IMR-90 (cell line): ENCODE measurements around the gene SNAP25. TPM values are rescaled to one million over a fixed set of nuclear protein-coding genes. Genes with fewer than 3 reads are reported as not detected.

Source experiments
- ATAC-seq: fragments of 200-7000 bp; cut with Tn5 transposase; 2 replicates; pipeline ENCODE4 v1.9.1; 2020; ENCODE audit warnings: low read depth, mild to moderate bottlenecking, moderate library complexity
- BruUV-seq: library from RNA; stranded (reverse); fragments of 400-500 nt; replicated peaks from 2 replicates; lab custom pipeline; 2021; lab: Mats Ljungman, UMichigan
- CTCF ChIA-PET: fragments of 300-600 bp; formaldehyde crosslinking; extraction: SDS; loops from one replicate; lab custom pipeline; 2021; ENCODE audit warnings: antibody characterized with exemption; lab: Yijun Ruan, JAX
- POLR2A ChIA-PET: fragments of 300-600 bp; sonication (Branson Sonifier 250); formaldehyde crosslinking; loops from one replicate; lab custom pipeline; 2022; ENCODE audit warnings: antibody characterized with exemption; ENCODE audit not compliant: unreplicated experiment; lab: Charles Lee
- DNase-seq: peaks from one replicate; pipeline ENCODE4 v3.0.0; 2013
- H2AFZ ChIP-seq: replicated peaks from 2 replicates; pipeline ENCODE3; 2013; ENCODE audit warnings: low read length, mild to moderate bottlenecking; ENCODE audit not compliant: poor library complexity
- H2AK5ac ChIP-seq: 2 replicates; pipeline ENCODE4 v1.6.1; 2013; ENCODE audit warnings: low read depth, low read length, inconsistent platforms
- H2AK9ac ChIP-seq: replicated peaks from 2 replicates; pipeline ENCODE3; 2013; ENCODE audit warnings: mild to moderate bottlenecking, low read depth, low read length, moderate library complexity; ENCODE audit not compliant: poor library complexity
- H2BK120ac ChIP-seq: 2 replicates; pipeline ENCODE4 v1.6.1; 2013; ENCODE audit warnings: low read depth, low read length, inconsistent platforms
- H2BK15ac ChIP-seq: 3 replicates; pipeline ENCODE4 v1.6.1; 2013; ENCODE audit warnings: low read depth, low read length, inconsistent platforms
- H2BK20ac ChIP-seq: 2 replicates; pipeline ENCODE4 v1.6.1; 2013; ENCODE audit warnings: low read depth, mild to moderate bottlenecking, inconsistent platforms, low read length, moderate library complexity
- H2BK5ac ChIP-seq: 2 replicates; pipeline ENCODE4 v1.6.1; 2013; ENCODE audit warnings: mild to moderate bottlenecking, low read depth, low read length, inconsistent platforms; ENCODE audit not compliant: poor library complexity, severe bottlenecking
- H3K14ac ChIP-seq: replicated peaks from 2 replicates; pipeline ENCODE4 v1.6.1; 2013; ENCODE audit warnings: low read depth, low read length, inconsistent platforms
- H3K18ac ChIP-seq: 2 replicates; pipeline ENCODE4 v1.6.1; 2013; ENCODE audit warnings: low read depth, low read length, control low read depth
- H3K23ac ChIP-seq: 2 replicates; pipeline ENCODE4 v1.6.1; 2013; ENCODE audit warnings: low read depth, low read length, inconsistent platforms
- H3K27ac ChIP-seq: 2 replicates; pipeline ENCODE4 v1.5.1; 2013; ENCODE audit warnings: mild to moderate bottlenecking, control low read depth, low read length; ENCODE audit not compliant: insufficient read depth
- H3K27me3 ChIP-seq: 2 replicates; pipeline ENCODE4 v1.6.1; 2013; ENCODE audit warnings: low read length; ENCODE audit not compliant: control insufficient read depth, insufficient read depth
- H3K36me3 ChIP-seq: 2 replicates; pipeline ENCODE4 v1.6.1; 2013; ENCODE audit warnings: low read length, mixed read lengths; ENCODE audit not compliant: control insufficient read depth, insufficient read depth
- H3K4ac ChIP-seq: 2 replicates; pipeline ENCODE4 v1.6.1; 2013; ENCODE audit warnings: low read depth, low read length, inconsistent platforms
- H3K4me1 ChIP-seq: 2 replicates; pipeline ENCODE4 v1.6.1; 2013; ENCODE audit warnings: low read length, mixed read lengths; ENCODE audit not compliant: control insufficient read depth, insufficient read depth
- H3K4me2 ChIP-seq: 2 replicates; pipeline ENCODE4 v1.6.1; 2013; ENCODE audit warnings: low read depth, mild to moderate bottlenecking, control low read depth, low read length, moderate library complexity
- H3K4me3 ChIP-seq: 2 replicates; pipeline ENCODE4 v1.5.1; 2013; ENCODE audit warnings: low read depth, mild to moderate bottlenecking, control low read depth, low read length, moderate library complexity; ENCODE audit not compliant: insufficient read depth
- H3K56ac ChIP-seq: 2 replicates; pipeline ENCODE4 v1.6.1; 2013; ENCODE audit warnings: low read length, inconsistent platforms; ENCODE audit not compliant: insufficient read depth; ENCODE audit errors: extremely low read depth
- H3K79me1 ChIP-seq, 2 experiments: 2 replicates each; pipeline ENCODE4 v1.6.1; 2013; ENCODE audit warnings: low read length in 2 of 2, inconsistent platforms in 1 of 2, low read depth in 1 of 2
- H3K9ac ChIP-seq: 2 replicates; pipeline ENCODE4 v1.6.1; 2013; ENCODE audit warnings: low read depth, low read length, control low read depth
- H3K9me1 ChIP-seq: 2 replicates; pipeline ENCODE4 v1.6.1; 2013; ENCODE audit warnings: low read length, inconsistent platforms; ENCODE audit not compliant: insufficient read depth
- H3K9me3 ChIP-seq: 2 replicates; pipeline ENCODE4 v1.6.1; 2013; ENCODE audit warnings: low read length; ENCODE audit not compliant: control insufficient read depth, insufficient read depth
- H4K20me1 ChIP-seq: 2 replicates; pipeline ENCODE4 v1.6.1; 2013; ENCODE audit warnings: low read length, inconsistent platforms; ENCODE audit not compliant: insufficient read depth
- H4K5ac ChIP-seq: 2 replicates; pipeline ENCODE4 v1.6.1; 2013; ENCODE audit warnings: mild to moderate bottlenecking, low read depth, low read length, control low read depth
- H4K8ac ChIP-seq, 2 experiments: 2 replicates each; pipeline ENCODE4 v1.6.1; 2013; ENCODE audit warnings: low read depth in 2 of 2, low read length in 2 of 2, control low read depth in 1 of 2, inconsistent platforms in 1 of 2
- H4K91ac ChIP-seq: 2 replicates; pipeline ENCODE4 v1.6.1; 2013; ENCODE audit warnings: low read depth, low read length, inconsistent platforms; ENCODE audit not compliant: insufficient read depth
- BHLHE40 ChIP-seq: fragments of 150-350 bp; IDR thresholded peaks from 2 replicates; pipeline ENCODE4 v1.6.1; 2016; ENCODE audit warnings: mild to moderate bottlenecking, low read depth, low read length
- CEBPB ChIP-seq: IDR thresholded peaks from 2 replicates; pipeline ENCODE4 v1.6.1; 2012; ENCODE audit warnings: low read depth, low read length, improper control_type of control experiment
- FOS ChIP-seq: fragments of 150-350 bp; IDR thresholded peaks from 2 replicates; pipeline ENCODE4 v1.6.1; 2016; ENCODE audit warnings: low read depth, low read length
- MAZ ChIP-seq: IDR thresholded peaks from 2 replicates; pipeline ENCODE4 v1.6.1; 2012; ENCODE audit warnings: low read depth, mild to moderate bottlenecking, low read length, improper control_type of control experiment, moderate library complexity, borderline replicate concordance
- POLR2A ChIP-seq: IDR thresholded peaks from 2 replicates; pipeline ENCODE4 v1.6.1; 2012; ENCODE audit warnings: mild to moderate bottlenecking, low read depth, low read length
- WGBS, 2 experiments: methylation state at CpG; one replicate each; pipeline versions ENCODE4 v1.1.5 to v1.1.7; 2013; ENCODE audit warnings: missing lambda C conversion rate in 2 of 2; ENCODE audit not compliant: insufficient read length in 1 of 2; ENCODE audit errors: extremely low coverage in 2 of 2; 5-methylcytosine and 5-hydroxymethylcytosine counted together
- dilution Hi-C: fragments of 300-500 bp; cut with HindIII; formaldehyde crosslinking; loops from one replicate; pipeline ENCODE4 v1.14.3; 2018; ENCODE audit warnings: low sequenced_read_pairs; ENCODE audit not compliant: unreplicated experiment
- in situ Hi-C: fragments of 300-500 bp; cut with MboI; formaldehyde crosslinking; loops from 3 replicates; pipeline ENCODE4 v1.14.3; 2019; ENCODE audit warnings: low sequenced_read_pairs, inconsistent platforms, mixed read lengths
- intact Hi-C: fragments of 100-400 bp; cut with micrococcal nuclease; formaldehyde crosslinking; loops from 2 replicates; pipeline ENCODE4 v1.10.0; 2022
- polyA plus RNA-seq, 3 experiments: library from polyadenylated mRNA; depleted of rRNA; stranded (reverse); fragments of >200 nt; gene quantifications; 2 replicates each; pipeline ENCODE4 v1.2.3, GENCODE V29; 2012; ENCODE audit warnings: low replicate concordance in 1 of 3
- total RNA-seq: library from RNA; depleted of rRNA; stranded (reverse); fragments of >200 nt; gene quantifications from 2 replicates; pipeline ENCODE4 v1.2.3, GENCODE V29; 2012
- TF ChIP-seq, protein P1 (sequence below): fragments of 150-350 bp; IDR thresholded peaks from 2 replicates; pipeline ENCODE4 v1.6.1; 2016; ENCODE audit warnings: low read depth, mild to moderate bottlenecking, low read length, moderate library complexity, borderline replicate concordance

SNAP25 gene
- total and polyA plus RNA-seq, 2 of the 4 experiments (the other 2 are of a cell fraction) = 1.1 to 2.8 TPM

DNA sequence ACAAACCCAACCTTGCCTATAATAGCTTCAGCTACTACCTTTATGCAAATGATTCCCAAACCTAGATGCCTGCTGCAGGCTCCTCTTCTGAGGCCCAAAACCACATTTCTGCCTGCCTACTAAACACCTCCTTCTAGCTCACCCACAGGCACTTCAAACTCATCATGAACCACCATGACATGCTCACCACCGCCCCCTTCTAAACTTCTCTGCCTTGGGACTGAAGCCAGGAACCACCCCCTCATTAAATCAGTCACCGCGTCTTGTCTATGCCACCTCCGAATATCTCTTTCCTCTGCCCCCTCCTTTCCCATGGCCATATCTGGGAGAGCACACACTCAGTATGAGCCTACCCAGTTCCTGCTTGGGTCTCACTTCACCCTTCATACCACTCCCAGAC is 101.2 kb downstream of the SNAP25 start:
- Histone ChIP-seq H4K20me1 (no peaks in the 10 kb centered on the region), H3K18ac (no peak overlapping the region), H3K4me2 (no peak overlapping the region), H3K4ac (no peak overlapping the region), H4K91ac (no peak overlapping the region), H2BK120ac (no peak overlapping the region), H2AFZ (no peak overlapping the region), H2AK5ac (no peak overlapping the region), H2AK9ac (no peak overlapping the region), H3K14ac (no peak overlapping the region), H3K4me3 (no peak overlapping the region), H3K56ac (no peak overlapping the region), H3K9ac (no peak overlapping the region), H3K27ac (no peak overlapping the region), H3K4me1 (peaks cover 6% of the 10 kb centered on the region), H4K8ac (no peak overlapping the region), H2BK5ac (no peak overlapping the region), H2BK15ac (no peak overlapping the region), H2BK20ac (no peak overlapping the region), H4K5ac (no peak overlapping the region), H3K23ac (0 out of 2 replicates have a peak overlapping the region, but pooled peaks have one; percentile 8), H3K27me3 (no peaks in the 10 kb centered on the region), H3K9me3 (no peaks in the 10 kb centered on the region), H3K36me3 (no peaks in the 10 kb centered on the region), H3K9me1 (no peaks in the 10 kb centered on the region), H3K79me1 (no peaks in the 10 kb centered on the region)
- ChIA-PET CTCF (no interaction called here), POLR2A (no interaction called here)
- TF ChIP-seq BHLHE40 = no peak
- no peak for TF ChIP-seq FOS
- TF ChIP-seq, protein P1, sequence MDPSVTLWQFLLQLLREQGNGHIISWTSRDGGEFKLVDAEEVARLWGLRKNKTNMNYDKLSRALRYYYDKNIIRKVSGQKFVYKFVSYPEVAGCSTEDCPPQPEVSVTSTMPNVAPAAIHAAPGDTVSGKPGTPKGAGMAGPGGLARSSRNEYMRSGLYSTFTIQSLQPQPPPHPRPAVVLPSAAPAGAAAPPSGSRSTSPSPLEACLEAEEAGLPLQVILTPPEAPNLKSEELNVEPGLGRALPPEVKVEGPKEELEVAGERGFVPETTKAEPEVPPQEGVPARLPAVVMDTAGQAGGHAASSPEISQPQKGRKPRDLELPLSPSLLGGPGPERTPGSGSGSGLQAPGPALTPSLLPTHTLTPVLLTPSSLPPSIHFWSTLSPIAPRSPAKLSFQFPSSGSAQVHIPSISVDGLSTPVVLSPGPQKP = no peak
- no peak for TF ChIP-seq CEBPB
- no peak for TF ChIP-seq POLR2A
- no peak for TF ChIP-seq MAZ
- DNase-seq = no peak
- BruUV-seq = no TSS peak
- no peak for ATAC-seq
- dilution Hi-C loops (no loop called here), intact Hi-C loops (no loop called here), in situ Hi-C loops (no loop called here)
- 33% methylated on average over 1 of the region's 4 CpGs; no CpG with 5 or more reads in 1 of the 2 experiments for WGBS, 2 experiments
